GM19328 (cell line): Measurements from ENCODE around the gene STK40.

Source experiments
- ATAC-seq: cut with Tn5 transposase; IDR thresholded peaks from one replicate; pipeline ENCODE4 v1.9.1; 2021; ENCODE audit warnings: mild to moderate bottlenecking, moderate library complexity; ENCODE audit not compliant: unreplicated experiment

STK40 gene

GRCh38 chr1:36346741-36347370 lies 38.9 kb downstream of the STK40 start:
- ATAC-seq: no peak

GRCh38 chr1:36345353-36345752 lies 40.4 kb downstream of the STK40 start:
- ATAC-seq: no peak

- ATAC-seq: no peak
Measured at GRCh38 chr1:36344395-36344680, 41.4 kb downstream of the STK40 start.

DNA sequence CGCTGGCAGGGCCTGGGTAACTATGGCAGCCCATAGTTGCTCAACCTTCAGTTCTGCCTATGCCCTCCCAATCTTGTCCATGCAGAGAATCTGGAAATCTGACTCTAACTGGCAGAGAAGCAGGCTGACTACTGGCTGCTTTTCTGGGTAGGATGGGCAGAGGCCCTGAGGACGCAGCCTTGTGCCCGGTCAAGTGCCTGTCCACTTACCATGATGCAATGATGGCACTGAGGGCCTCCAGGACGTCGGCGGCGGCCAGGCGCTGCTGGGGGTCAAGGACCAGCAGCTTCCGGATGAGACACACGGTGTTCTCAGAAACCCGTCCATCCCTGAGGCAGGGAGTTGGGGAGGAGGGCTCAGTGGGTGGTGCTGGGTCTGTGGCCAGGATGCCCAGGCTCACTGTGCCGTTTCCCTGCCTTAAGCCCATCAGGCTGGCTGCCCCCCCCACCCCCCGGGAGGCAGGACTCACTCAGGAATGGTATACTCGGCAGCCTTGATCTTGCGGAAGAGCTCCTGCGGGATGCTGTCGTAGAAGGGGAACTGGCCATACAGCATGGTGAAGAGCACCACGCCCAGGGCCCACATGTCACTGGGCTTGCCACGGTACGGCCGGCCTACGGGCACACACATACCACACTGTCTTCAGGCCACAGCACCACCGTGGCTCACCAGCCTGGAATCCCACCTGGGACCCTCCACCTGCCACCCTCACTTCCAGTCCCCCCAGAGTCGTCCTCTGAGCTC lies 41.9 kb downstream of the STK40 start:
- no peak for ATAC-seq

- ATAC-seq: no peak
Measured at GRCh38 chr1:36342426-36343185, 43.1 kb downstream of the STK40 start.

- ATAC-seq: no peak
Measured at GRCh38 chr1:36341626-36342320, 44.0 kb downstream of the STK40 start.

DNA sequence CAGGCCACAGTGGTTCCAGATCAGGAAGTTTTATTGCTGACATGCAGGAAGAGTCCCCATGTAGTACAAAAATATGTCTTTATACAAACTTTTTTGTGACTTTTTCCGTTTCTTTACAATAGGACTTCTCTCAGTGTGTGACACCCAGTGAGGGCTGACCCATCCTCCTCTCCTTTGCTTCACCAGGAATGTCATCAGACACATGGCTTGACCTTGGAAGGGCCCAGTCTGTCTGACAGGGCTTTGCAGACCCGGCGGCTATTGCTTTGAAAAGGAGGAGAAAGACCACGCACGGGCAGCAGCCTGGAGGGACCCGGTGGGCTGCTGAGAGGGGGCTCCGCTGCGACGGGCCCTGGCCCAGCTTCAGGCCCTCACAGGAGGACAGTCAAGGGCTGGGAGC lies 46.1 kb downstream of the STK40 start:
- ATAC-seq: no peak

DNA sequence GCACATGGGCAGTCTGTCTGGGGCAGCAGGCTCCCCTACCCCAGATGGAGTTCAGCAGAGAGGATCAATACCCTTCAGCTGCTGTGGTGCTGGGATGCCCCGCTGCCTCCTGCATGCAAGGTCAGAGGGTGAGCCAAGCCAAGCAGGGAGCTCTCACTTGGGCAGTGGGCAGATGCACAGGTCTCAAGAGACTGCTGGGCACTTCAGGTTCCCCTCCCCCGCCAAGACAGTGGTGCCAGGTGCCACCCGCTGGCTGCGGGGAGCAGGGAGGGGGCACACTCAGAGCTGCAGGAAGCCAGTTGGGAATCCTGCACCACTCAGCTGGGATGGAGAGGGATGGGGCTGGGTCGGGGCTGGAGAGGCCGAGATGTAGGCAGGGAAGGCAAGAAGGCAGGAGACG lies 46.5 kb downstream of the STK40 start:
- no peak for ATAC-seq

GRCh38 chr1:36337830-36338229 lies 47.9 kb downstream of the STK40 start:
- ATAC-seq: no peak

DNA sequence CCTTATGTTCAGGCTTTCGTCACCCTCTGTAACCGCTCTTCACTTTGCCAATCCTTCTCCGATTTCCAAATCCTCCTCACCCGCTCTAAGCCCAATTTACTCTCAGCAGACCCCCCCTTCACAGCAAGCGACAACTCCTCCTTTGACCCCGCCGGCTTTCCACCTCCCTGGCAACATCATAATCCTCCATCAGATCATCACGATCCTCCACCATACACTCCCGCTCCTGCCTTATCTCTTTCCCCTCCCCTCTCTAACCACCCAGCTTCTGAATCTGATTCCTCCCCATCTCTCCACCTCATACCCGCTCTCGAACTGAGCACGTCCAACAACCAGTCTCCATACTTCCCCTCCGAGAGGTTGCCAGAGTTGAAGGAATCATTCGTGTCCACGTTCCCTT lies 54.8 kb downstream of the STK40 start:
- ATAC-seq: no peak

GRCh38 chr1:36329817-36330216 lies 55.9 kb downstream of the STK40 start:
- no peak for ATAC-seq

DNA sequence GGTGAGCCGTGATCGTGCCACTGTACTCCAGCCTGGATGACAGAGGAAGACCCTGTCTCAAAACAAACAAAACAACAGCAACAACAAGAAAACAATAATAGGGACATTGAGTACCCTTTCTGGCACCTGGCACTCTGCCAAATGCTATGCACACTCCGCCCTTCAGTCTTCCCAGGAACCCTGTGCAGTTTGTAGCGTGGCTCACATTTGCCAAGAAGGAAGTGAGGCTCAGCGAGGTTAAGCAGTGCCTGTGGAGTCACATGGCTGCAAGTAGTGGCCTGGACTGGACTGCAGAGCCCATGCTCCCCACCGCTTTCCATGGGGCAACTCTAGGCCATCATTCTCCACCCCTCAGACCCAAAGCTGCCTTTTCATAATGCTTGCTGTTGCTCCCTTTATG lies 57.0 kb downstream of the STK40 start:
- ATAC-seq: no peak

DNA sequence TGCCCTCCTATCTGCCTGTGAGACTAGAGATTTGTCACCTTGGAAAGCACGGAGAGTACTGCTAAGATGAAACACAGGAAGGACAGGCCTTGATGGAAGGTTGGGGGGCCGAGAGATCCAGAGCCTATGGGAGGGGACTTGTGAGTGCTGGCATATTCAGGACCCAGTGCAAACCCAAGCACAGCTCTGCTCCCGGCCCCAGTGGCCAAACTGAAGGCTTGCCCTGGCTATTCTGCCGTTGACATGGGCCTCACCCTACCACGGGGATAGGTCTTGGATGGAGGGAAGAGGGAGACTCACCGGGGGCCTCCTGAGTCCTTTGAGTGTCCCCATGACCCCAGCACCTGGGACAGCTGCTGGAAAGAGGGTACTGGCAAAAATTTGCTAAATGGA lies 57.6 kb downstream of the STK40 start:
- no peak for ATAC-seq

GRCh38 chr1:36327421-36328087 lies 58.2 kb downstream of the STK40 start:
- ATAC-seq: no peak

DNA sequence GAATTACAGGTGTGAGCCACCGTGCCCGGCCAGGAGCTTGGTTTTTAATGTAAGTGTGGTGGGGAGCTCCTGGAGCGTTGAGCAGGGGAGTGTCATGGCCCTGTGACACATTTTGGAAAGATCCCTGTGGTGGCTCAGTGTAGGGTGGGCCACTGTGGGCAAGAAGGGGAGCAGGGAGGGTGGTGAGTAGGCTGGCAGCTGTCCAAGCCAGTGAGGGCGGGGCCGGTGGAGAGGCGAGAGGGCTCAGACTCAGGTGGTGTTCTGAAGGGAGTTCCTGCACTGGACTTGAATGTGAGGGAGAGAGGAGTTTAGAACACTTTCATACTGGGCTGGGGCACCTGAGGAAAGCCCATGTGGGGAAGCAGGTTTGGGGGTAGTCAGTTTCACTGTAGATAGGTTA lies 59.2 kb downstream of the STK40 start:
- no peak for ATAC-seq

DNA sequence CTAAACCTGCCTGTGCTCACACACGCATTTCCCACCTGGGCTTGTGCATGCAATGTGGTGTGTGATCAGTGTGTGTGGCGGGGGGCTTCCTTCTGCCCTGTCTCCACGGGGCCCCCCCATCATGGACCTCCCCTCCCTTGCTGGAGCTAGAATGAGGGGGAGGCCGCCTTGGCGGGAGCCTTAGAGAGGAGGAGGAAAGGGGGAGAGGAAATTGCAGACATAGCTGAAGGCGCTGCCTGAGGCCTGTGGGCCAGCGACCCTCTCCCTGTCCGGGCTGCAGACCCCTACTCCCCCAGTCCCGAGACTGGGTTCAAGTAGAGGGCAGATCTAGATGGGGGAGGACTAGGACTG lies 61.4 kb downstream of the STK40 start:
- ATAC-seq: no peak

DNA sequence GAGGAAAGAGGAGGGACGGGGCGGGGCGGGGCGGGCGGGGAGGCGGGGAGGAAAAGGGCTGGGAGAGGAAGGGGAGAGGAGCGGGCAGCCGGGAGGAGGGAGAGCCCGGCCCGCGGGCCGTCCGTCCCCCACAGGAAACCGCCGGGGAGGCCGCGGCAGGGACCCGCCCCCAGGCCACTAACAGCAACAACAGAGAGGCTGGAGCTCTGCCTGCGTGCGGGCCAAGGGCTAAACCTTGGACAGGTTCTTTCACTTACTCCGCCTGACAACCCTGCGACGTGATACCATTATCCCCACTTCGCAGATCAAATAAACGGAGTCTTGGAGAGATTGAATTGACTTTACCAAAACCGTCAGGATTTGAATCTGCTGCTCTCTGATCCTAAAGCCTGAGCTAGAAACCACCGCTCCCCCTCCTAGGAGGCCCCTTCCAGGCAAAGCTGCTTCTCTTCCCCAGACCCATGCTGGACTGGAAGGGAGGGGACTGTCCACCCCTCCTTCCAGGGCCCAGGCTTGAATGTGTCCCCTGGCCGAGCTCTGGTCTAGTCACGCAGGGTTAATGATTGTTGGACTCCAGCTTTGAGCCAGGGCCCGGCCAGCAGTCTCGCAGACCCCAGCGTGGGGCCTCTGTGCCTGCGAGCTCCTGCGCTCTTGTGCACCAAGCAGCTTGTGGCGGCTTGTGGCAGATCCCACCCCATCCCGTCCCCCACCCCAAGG lies 61.9 kb downstream of the STK40 start, which contains the start of gene EVA1B:
EVA1B (minus strand) TSS at position 10 of the 717 bp plus-strand sequence. CDS start 608 bp downstream, outside the sequence.
- no peak for ATAC-seq

DNA sequence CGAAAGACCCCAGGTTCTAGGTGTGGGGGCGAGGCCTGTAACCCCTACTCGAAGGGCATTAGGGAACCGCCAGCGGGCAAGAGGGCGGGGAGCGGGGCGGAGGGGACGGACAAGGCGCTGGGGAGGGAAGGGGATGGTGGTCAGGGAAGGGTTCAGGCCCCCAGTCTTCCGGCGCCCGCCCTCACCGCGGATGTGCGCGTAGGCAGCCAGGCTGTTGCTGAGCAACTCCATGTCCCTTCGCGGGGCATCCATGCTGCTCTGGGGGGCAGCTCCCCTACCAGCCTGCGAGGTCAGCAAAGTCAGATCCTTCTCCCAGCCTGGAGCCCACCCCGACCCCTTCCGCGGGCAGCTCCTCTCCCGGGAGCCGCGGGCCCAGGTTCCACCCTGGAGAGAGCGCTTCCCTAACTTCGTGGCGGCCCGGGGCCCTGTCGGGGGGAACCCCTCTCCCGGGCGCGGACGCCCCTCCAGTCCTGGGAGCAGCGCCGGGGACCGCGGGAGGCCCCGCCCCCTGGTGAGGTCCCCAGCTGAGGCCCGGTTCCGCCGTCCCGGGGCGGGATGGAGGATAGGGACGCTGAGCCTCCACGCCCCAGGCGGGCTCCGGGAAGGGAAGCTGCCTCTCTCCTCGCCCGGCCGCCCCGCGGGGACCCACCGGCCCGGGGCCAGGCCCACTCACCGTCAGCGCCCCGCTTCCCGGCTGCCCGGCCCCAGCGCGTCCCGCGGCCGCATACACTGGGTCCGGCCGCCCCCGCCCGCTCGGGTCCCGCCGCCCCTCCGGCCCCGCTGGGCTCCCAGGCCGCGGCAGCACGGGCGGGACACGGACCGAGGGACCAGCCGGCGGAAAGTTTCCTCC lies 62.7 kb downstream of the STK40 start:
- ATAC-seq: no peak

DNA sequence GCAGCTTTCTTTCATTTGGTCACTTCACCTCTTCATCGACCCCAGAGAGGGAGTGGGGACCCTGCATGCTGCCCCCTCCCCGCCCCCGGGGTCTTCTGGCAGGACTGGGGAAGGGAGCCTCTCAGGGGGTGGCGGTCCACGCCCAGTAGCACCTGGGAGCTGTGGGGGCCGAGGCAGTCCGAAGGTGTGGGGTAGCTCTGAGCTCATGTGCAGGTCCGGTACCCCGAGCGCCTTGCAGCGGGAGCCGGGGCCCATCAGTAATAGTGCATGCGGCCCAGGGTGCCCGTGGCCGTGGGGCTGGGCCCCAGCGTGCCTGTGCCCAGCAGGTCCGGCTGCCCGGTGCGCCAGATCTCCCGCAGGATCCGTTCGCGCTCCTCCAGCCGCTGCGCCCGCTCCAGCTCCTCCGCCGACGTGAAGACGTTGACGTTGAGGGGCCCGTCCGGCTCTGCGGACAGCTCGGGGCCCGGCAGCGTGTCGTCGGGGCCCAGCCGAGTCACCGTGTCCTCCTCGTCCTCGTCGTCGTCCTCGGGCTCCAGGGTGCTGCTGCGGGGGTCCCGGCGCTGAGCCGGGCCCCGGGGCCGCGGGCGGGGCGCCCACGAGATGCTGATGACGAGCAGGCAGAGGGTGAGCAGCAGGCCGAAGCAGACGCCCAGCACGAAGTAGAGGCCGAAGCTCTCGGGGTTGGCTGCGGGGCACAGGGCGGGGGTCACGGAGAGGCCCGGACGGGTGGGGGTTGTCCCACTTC lies 63.5 kb downstream of the STK40 start:
- ATAC-seq: no peak
